Measurements from ENCODE around the gene CYRIA.

DNA sequence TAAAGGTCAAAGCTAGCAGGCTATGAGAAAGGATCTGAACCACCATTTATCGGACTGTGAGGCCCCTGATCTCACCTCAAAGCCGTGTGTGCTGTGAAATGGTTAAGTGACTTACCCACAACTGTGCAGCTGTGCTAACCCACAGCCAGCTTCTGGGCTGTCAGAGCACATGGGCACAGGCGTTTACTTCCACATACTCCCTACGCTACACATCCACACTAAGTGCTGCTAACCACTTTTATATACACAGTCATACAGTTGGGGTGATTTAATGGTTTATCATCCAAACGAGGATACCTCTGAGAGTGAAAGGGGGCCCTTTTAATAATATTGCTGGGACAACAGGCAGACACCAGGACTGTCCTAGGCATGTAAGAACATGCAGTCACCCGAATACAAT lies 37.3 kb downstream of the CYRIA start:
- TF ChIP-seq, protein P1, sequence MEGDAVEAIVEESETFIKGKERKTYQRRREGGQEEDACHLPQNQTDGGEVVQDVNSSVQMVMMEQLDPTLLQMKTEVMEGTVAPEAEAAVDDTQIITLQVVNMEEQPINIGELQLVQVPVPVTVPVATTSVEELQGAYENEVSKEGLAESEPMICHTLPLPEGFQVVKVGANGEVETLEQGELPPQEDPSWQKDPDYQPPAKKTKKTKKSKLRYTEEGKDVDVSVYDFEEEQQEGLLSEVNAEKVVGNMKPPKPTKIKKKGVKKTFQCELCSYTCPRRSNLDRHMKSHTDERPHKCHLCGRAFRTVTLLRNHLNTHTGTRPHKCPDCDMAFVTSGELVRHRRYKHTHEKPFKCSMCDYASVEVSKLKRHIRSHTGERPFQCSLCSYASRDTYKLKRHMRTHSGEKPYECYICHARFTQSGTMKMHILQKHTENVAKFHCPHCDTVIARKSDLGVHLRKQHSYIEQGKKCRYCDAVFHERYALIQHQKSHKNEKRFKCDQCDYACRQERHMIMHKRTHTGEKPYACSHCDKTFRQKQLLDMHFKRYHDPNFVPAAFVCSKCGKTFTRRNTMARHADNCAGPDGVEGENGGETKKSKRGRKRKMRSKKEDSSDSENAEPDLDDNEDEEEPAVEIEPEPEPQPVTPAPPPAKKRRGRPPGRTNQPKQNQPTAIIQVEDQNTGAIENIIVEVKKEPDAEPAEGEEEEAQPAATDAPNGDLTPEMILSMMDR (IDR thresholded peaks at IDR 0.05), result no peak
- no peak for TF ChIP-seq EP300 (IDR thresholded peaks at IDR 0.05)
